ENCODE results near the gene TAMM41.

TAMM41 gene

GRCh38 chr3:11799791-11800190, 46.9 kb downstream of the TAMM41 start:
- TF ChIP-seq CTCF (IDR thresholded peaks at IDR 0.05; ENCODE audit: borderline replicate concordance, control extremely low read depth, extremely low read depth, insufficient read depth, missing control alignments), result no peak

DNA sequence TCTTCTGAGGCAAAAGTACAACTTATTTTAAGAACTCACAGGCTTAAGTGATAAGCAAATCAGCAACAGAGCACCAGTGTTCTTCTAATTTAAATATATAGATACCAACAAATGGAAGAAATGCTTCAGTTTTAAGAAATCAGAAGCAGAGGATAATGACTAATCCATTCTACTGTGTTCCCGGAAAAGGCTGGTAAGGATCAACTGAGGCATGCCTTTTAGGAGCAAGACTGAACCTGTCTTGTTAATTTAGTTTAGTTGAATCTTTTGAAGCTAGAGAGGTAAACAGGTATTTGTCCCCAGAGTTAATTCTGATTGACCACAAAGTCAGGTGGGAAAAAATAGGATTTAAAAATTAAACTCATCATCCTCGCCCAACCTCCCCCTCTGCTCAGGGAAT, 51.8 kb downstream of the TAMM41 start:
- DNase-seq (ENCODE audit: low spot score), result no peak
- in situ Hi-C loops (cut with MboI; ENCODE audit: low sequenced_read_pairs, unreplicated experiment), result no loop called here
- no peak for TF ChIP-seq CTCF (IDR thresholded peaks at IDR 0.05; ENCODE audit: borderline replicate concordance, control extremely low read depth, extremely low read depth, insufficient read depth, missing control alignments)

More at GRCh38 chr3:11799791-11800190, 46.9 kb downstream of the TAMM41 start:
- in situ Hi-C loops (cut with MboI; ENCODE audit: low sequenced_read_pairs, unreplicated experiment), result loop anchor here (10.0 kb wide), 1 partner anchor 145 kb away; no protein-coding TSS in a partner anchor
- DNase-seq (ENCODE audit: low spot score), result no peak

- DNase-seq (ENCODE audit: low spot score), result no peak
- in situ Hi-C loops (cut with MboI; ENCODE audit: low sequenced_read_pairs, unreplicated experiment), result no loop called here
- TF ChIP-seq CTCF (IDR thresholded peaks at IDR 0.05; ENCODE audit: borderline replicate concordance, control extremely low read depth, extremely low read depth, insufficient read depth, missing control alignments), result no peak
Observed at GRCh38 chr3:11791339-11792200, 55.1 kb downstream of the TAMM41 start.

DNA sequence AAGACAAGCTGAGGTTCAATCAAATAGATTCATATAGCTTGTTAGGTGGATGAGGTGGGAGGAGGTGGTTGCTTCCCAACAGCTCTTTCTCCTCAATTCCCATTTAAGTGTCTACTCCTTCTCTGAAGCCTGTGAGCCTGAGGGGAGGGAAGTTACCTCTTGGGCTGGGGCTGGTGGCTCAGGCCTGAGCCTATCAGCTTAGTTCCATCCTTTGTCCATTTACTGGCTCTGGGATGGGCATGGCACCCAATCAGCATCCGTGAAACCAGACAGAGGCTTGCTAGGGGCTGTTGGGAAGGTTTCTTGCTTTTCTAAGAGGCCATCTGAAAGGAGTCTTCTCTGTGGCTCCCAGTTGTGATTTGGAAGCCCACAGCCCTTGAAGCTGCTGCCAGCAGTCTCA, 57.3 kb downstream of the TAMM41 start:
- in situ Hi-C loops (cut with MboI; ENCODE audit: low sequenced_read_pairs, unreplicated experiment), result no loop called here
- no peak for TF ChIP-seq CTCF (IDR thresholded peaks at IDR 0.05; ENCODE audit: borderline replicate concordance, control extremely low read depth, extremely low read depth, insufficient read depth, missing control alignments)
- DNase-seq (ENCODE audit: low spot score), result no peak

DNA sequence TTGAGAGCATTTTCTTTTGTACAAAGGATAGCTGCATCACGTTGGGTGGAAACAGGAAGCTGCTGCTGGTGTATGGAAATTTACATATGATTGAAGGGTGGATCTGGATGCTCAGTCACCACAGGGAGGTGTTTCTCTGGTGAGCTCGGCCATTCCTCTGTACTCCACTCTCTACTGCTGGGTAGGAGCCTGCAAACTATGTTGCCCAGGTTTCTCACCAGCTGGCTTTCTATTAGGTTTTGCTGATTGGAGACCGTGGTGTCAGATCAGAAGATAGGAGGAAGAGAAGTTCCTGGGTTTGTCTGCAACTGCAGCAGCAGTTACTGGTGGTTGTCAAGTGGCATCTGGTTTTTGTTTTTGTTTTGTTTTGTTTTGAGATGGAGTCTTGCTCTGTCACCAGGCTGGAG, 61.7 kb downstream of the TAMM41 start:
- TF ChIP-seq CTCF (IDR thresholded peaks at IDR 0.05; ENCODE audit: borderline replicate concordance, control extremely low read depth, extremely low read depth, insufficient read depth, missing control alignments), result no peak
- no peak for DNase-seq (ENCODE audit: low spot score)
- in situ Hi-C loops (cut with MboI; ENCODE audit: low sequenced_read_pairs, unreplicated experiment), result no loop called here

DNA sequence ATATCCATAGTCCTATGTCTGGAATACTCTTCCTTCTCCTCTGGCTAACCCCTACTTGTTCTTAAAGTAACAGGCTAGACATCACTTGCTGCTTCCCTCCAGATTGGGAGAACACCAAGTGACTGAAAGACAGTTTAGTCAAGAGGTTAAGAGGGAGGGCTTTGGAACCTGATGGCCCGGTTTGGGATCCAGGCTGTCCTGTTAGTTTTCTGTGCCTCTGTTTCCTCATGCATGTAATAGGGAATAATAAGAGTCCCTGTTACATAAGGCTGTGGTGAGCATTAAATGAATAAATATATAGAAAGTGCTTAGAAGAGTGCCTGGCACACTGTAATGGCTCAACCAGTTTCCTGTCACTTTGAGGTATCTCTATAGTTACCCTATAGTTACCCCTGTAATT, 66.3 kb downstream of the TAMM41 start:
- no peak for DNase-seq (ENCODE audit: low spot score)
- no peak for TF ChIP-seq CTCF (IDR thresholded peaks at IDR 0.05; ENCODE audit: borderline replicate concordance, control extremely low read depth, extremely low read depth, insufficient read depth, missing control alignments)
- in situ Hi-C loops (cut with MboI; ENCODE audit: low sequenced_read_pairs, unreplicated experiment), result no loop called here

Data from GM13976 (cell line).